HG02973 (cell line): ENCODE data around the gene PPP2R1A.
"Not testable (repeated sequence)": the region's sequence is repeated elsewhere in the genome, so short reads cannot be mapped to it uniquely, and the experiment has no call there.

Experiments used
- ATAC-seq: cut with Tn5 transposase; IDR thresholded peaks from one replicate; pipeline ENCODE4 v1.9.1; 2021; ENCODE audit warnings: moderate library complexity; ENCODE audit not compliant: unreplicated experiment

The PPP2R1A gene

DNA sequence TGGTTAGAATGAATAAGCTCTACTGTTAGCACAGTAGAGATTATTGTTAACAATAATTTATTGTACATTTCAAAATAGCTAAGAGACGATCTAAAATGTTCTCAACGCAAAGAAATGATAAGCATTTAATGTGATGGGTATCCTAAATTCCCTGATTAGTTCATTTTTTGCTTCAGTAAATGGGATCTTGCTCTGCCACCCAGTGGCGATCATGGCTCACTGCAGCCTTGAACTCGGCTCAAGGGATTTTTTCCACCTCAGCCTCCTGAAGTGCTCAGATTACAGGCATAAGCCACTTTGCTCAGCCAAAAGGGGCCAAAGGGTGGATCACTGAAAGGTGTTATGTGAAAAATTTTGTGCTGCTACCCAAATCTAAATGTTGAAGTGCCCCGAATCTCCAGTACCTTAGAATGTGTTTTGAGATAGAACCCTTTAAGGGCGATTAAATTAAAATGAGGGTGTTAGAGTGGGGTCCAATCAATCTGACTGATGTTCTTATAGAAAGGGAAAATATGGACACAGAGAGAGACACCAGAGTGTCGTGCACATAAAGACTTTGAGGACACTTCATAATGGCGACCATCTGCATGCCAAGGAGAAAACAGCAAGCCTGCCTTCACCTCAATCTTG lies 48.0 kb downstream of the PPP2R1A start:
- ATAC-seq = no peak

DNA sequence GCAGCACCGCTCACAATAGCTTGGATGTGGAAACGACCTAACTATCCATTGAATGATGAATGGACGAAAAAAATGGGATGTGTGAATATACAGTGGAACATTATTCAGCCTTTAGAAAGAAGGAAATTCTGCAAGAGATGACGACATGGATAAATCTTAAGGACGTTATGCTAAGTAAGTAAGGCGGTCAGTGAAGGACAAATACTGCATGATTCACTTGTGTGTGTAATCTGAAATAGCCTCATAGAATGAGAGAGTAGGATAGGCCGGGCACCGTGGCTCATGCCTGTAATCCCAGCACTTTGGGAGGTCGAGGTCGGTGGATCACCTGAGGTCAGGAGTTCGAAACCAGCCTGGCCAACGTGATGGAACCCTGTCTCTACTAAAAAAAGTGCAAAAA lies 54.2 kb downstream of the PPP2R1A start:
- ATAC-seq = no peak

- no peak for ATAC-seq
These were observed 58.4 kb downstream of the PPP2R1A start for GRCh38 chr19:52248241-52248640.

DNA sequence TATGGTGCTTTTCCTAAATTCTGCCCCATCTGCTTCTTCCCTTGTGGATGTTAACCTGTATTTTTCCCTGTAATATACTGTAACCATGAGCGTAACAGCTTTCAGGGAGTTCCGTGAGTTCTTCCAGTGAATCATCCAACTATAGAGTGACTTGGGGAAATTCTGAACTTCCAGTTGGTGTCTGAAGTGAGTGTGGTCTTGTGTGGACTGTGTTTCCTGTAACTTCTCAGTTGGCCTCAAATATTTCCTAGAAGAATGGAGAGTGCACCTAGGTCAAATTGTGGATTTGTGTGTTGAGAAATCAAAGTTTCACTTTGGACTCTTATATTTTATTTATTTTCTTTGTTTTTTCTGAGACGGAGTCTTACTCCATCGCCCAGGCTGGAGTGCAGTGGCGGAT lies 68.6 kb downstream of the PPP2R1A start:
- no peak for ATAC-seq

DNA sequence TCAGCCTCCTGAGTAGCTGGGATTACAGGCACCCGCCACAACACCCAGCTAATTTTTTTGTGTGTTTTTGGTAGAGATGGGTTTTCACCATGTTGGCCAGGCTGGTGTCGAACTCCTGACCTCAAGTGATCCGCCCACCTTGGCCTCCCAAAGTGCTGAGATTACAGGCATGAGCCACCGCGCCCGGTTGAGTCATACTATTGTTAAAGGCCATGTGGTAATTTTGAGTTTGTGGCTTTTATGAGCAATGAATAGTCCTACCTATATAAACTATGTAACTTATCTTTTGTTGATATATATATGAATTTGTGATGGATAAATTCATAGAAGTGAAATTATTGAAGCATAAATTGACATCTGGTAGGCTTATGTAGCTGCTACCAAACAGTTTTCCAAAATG lies 75.7 kb downstream of the PPP2R1A start:
- not testable (repeated sequence) for ATAC-seq

GRCh38 chr19:52269338-52270261 lies 79.7 kb downstream of the PPP2R1A start, which contains the start of gene ZNF766:
ZNF766 (plus strand) TSS chr19:52269587; CDS start chr19:52269614, 27 bp downstream.
- ATAC-seq = peak; percentile 92

- ATAC-seq = no peak
These were observed 80.5 kb downstream of the PPP2R1A start for GRCh38 chr19:52270266-52270885.

DNA sequence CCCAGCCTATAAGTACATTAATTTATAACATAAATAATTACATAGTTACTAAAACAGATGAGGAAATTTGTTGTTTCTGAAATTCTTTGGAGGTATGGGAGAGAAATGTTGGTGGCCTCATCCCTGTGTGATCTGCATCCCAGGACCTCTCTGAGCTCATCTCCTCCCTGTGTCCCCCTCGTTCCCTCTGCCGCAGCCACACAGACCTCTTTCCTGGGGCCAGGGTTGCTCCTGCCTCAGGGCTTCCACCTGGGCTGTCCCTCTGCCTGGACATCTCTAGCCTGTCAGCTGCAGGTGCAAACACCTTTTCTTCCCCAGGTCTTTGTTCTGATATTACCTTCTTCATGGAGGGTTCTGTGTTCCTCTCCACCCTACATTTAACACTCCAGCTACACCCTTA lies 83.4 kb downstream of the PPP2R1A start:
- ATAC-seq = no peak

- ATAC-seq = no peak
These were observed 84.3 kb downstream of the PPP2R1A start for GRCh38 chr19:52274191-52274590.

GRCh38 chr19:52275988-52276387 lies 86.1 kb downstream of the PPP2R1A start:
- no peak for ATAC-seq

DNA sequence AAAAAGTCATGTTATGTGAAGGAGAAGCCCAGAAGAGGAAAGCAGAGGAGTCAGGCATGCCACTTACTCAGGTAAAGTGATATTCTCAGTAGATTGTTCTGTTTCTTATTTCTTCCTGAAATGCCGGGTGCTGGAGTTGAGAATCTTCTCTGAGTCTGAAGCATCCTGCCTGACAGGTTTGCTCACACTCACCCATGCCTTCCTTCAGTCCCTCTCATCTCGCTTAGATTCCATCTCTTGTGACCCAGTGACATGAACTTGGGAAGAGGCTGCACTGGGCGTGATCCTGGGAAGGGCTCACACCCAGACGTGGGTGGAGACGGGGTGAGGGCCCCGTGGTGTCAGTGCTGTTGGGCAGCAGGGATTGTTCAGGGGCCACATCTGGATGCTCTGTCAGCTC lies 87.6 kb downstream of the PPP2R1A start:
- ATAC-seq = no peak
